Measurements from ENCODE around the gene EPHB1.

The EPHB1 gene

DNA sequence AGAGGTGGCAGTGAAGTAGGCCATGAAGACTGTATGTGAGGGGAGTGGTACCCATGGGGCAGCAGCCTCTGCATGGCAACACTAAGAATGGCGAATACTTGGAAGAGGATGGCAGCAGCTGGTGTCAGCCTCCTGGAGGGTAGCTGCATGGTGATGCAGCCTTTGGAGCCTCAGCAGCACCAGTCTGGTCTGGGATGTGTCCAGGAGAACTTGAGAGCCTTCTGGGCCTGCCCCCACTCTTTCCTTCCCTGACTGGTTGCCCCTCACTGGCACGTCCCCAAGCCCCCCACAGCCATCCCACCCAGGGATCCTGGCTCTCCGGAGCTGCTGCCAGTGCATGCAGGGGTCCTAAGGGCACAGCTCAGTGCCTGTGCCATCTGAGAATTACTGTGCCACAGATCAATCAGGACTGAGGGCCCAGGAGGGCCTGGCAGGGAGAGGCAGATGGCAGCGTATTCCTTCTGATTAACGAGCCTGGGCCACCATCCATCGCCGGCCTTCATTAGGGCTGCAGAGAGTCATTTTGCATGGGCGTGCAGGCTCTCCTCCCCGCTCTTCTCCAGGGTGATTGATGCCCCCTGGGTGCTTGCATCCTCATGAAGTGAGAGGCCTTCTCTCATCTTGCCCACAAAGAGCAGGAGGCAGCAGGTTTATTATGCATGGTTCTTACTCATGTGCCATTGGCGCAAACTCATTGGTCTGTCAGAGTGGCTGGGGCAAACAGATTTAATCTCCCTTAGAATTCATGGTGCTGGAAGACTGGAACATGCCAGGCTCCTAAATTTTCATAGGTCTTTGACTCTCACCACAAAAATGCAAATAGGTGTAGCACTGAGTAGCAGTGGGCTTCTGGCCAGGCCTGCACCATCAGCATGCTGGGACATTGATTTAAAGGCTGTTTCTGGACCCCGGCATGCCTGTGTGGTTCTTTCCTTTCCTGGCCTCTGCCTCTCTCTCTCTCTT lies 116.8 kb downstream of the EPHB1 start:
- TF ChIP-seq, protein P1, sequence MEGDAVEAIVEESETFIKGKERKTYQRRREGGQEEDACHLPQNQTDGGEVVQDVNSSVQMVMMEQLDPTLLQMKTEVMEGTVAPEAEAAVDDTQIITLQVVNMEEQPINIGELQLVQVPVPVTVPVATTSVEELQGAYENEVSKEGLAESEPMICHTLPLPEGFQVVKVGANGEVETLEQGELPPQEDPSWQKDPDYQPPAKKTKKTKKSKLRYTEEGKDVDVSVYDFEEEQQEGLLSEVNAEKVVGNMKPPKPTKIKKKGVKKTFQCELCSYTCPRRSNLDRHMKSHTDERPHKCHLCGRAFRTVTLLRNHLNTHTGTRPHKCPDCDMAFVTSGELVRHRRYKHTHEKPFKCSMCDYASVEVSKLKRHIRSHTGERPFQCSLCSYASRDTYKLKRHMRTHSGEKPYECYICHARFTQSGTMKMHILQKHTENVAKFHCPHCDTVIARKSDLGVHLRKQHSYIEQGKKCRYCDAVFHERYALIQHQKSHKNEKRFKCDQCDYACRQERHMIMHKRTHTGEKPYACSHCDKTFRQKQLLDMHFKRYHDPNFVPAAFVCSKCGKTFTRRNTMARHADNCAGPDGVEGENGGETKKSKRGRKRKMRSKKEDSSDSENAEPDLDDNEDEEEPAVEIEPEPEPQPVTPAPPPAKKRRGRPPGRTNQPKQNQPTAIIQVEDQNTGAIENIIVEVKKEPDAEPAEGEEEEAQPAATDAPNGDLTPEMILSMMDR (IDR thresholded peaks at IDR 0.05; ENCODE audit: borderline replicate concordance, insufficient read depth, low read depth, low read length) = no peak
- no peak overlapping the region for H3K4me3 ChIP-seq (ENCODE audit: low read depth, low read length)

DNA sequence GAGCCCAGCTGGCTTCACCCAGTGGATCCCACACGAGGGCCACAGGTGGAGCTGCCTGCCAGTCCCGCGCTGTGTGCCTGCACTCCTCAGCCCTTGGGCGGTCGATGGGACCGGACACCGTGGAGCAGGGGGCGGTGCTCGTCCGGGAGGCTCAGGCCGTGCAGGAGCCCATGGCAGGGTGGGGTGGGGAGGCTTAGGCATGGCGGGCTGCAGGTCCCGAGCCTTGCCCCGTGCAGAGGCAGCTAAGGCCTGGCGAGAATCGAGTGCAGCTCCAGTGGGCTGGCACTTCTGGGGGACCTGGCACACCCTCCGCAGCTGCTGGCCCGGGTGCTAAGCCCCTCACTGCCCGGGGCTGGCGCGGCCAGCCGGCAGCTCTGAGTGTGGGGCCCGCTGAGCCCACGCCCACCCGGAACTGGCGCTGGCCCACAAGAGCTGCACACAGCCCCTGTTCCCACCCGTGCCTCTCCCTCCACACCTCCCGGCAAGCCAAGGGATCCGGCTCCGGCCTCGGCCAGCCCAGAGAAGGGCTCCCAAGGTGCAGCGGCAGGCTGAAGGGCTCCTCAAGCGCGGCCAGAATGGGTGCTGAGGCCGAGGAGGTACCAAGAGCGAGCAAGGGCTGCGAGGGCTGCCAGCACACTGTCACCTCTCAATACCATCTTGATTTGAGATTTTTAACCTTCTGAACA lies 121.4 kb downstream of the EPHB1 start:
- H3K4me3 ChIP-seq (ENCODE audit: low read depth, low read length) = no peak overlapping the region
- TF ChIP-seq, protein P1 (IDR thresholded peaks at IDR 0.05; ENCODE audit: borderline replicate concordance, insufficient read depth, low read depth, low read length) = no peak

DNA sequence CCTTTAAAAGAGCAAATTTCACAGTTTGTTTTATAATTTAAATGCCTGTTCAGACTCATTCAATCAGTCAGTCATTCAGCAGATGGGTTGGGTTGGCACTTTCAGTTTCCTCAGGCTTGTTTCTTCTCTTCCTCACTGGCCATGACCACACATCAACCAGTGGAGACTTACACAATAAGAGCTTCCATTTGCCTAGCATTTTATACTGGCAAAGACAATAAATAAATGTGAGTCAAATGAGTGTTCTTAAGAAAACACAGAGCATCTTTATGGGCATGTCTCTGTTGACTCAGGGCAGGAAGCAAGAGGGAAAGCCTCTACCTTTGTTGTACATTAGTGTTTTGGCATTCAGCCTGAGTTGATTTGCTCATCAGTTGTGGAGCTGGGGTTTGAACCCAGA lies 122.6 kb downstream of the EPHB1 start:
- TF ChIP-seq, protein P1 (IDR thresholded peaks at IDR 0.05; ENCODE audit: borderline replicate concordance, insufficient read depth, low read depth, low read length) = no peak
- no peak overlapping the region for H3K4me3 ChIP-seq (ENCODE audit: low read depth, low read length)

DNA sequence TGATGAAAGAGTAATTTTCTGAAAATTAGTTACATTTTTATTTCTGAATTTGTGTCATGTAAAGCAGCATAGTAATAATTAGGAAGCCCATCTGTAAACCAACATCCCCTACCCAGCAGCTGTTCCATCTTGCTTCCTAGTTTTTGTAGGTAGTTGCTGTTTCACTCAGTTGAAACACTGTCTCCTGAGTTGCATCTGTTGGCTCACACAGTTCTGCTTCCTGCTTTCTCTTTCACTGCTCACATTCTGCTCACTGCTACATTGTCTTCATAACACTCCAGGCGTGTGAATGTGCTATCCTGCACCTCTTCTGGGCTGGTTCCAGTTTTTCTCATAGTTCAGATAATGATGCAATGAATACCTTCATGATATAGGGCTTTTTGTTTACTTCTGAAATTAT lies 123.4 kb downstream of the EPHB1 start:
- H3K4me3 ChIP-seq (ENCODE audit: low read depth, low read length) = no peak overlapping the region
- TF ChIP-seq, protein P1 (IDR thresholded peaks at IDR 0.05; ENCODE audit: borderline replicate concordance, insufficient read depth, low read depth, low read length) = no peak

DNA sequence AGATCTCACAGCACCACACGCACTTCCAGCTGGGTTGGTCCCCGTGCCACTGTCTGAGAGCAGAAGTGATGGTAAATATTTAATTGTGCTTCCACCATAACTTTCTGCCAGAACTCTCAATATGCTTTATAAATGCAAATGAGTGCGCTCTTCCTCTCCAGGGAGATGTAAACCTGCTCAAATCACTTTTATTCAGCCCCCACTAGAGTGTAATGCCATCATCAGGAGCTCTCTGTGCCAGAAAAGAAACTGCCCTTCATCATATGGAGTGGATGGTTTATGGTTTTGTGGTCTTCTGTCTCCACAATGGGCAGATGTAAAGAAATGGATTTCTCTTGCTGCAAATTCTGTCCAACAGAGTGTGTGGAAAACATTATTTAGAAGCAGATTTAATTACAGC lies 127.0 kb downstream of the EPHB1 start:
- no peak overlapping the region for H3K4me3 ChIP-seq (ENCODE audit: low read depth, low read length)
- TF ChIP-seq, protein P1 (IDR thresholded peaks at IDR 0.05; ENCODE audit: borderline replicate concordance, insufficient read depth, low read depth, low read length) = no peak

DNA sequence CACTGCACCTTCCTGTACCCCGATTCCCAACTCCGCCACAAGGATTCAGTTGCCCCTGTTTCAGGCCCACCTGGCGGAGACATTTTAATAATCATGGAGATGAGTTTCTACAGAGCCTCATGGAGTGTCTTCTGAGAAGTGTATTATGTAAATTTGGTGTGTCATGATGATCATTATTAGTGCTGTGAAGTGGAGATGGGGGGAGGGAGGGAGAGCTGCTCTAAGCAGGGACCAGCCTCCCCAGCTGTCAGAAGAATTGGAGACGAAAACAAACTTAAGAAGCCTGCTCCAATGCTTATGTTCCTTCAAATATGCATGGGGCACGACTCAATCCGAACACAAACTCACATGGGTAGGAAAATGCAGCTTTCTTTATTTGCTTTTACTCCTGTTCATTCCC lies 127.8 kb downstream of the EPHB1 start:
- TF ChIP-seq, protein P1 (IDR thresholded peaks at IDR 0.05; ENCODE audit: borderline replicate concordance, insufficient read depth, low read depth, low read length) = no peak
- H3K4me3 ChIP-seq (ENCODE audit: low read depth, low read length) = no peak overlapping the region
